ENCODE measurements around the gene NUDT7.

NUDT7 gene

GRCh38 chr16:77729951-77730350 is 7.6 kb downstream of the NUDT7 start:
- DNase-seq, result no peak

- no peak for DNase-seq
Measured at GRCh38 chr16:77732241-77732946, 10.1 kb downstream of the NUDT7 start.

- no peak for DNase-seq
Measured at GRCh38 chr16:77736879-77737278, 14.6 kb downstream of the NUDT7 start.

- DNase-seq, result no peak
Measured at GRCh38 chr16:77738706-77739558, 16.6 kb downstream of the NUDT7 start.

GRCh38 chr16:77739559-77739892 is 17.2 kb downstream of the NUDT7 start:
- no peak for DNase-seq

- DNase-seq, result no peak
Measured at GRCh38 chr16:77744141-77744540, 21.8 kb downstream of the NUDT7 start.

- no peak for DNase-seq
Measured at GRCh38 chr16:77745972-77746371, 23.7 kb downstream of the NUDT7 start.

- no peak for DNase-seq
Measured at GRCh38 chr16:77748421-77749005, 26.2 kb downstream of the NUDT7 start.

- DNase-seq, result no peak
Measured at GRCh38 chr16:77749415-77749814, 27.1 kb downstream of the NUDT7 start.

GRCh38 chr16:77758046-77758445 is 35.7 kb downstream of the NUDT7 start:
- no peak for DNase-seq

GRCh38 chr16:77758508-77758907 is 36.2 kb downstream of the NUDT7 start:
- no peak for DNase-seq

GRCh38 chr16:77759201-77759600 is 36.9 kb downstream of the NUDT7 start:
- DNase-seq, result no peak

GRCh38 chr16:77759821-77760220 is 37.5 kb downstream of the NUDT7 start:
- DNase-seq, result no peak

GRCh38 chr16:77760800-77761199 is 38.5 kb downstream of the NUDT7 start:
- no peak for DNase-seq

GRCh38 chr16:77761204-77761603 is 38.9 kb downstream of the NUDT7 start:
- DNase-seq, result no peak

GRCh38 chr16:77762262-77762661 is 39.9 kb downstream of the NUDT7 start:
- DNase-seq, result no peak

GRCh38 chr16:77763994-77764393 is 41.7 kb downstream of the NUDT7 start:
- DNase-seq, result no peak

GRCh38 chr16:77767211-77767610 is 44.9 kb downstream of the NUDT7 start:
- no peak for DNase-seq

- no peak for DNase-seq
Measured at GRCh38 chr16:77767826-77768225, 45.5 kb downstream of the NUDT7 start.

- no peak for DNase-seq
Measured at GRCh38 chr16:77775911-77776909, 53.9 kb downstream of the NUDT7 start.

GRCh38 chr16:77777745-77778144 is 55.4 kb downstream of the NUDT7 start:
- no peak for DNase-seq

GRCh38 chr16:77780378-77780837 is 58.1 kb downstream of the NUDT7 start:
- DNase-seq, result no peak

GRCh38 chr16:77781091-77781490 is 58.8 kb downstream of the NUDT7 start:
- DNase-seq, result no peak
